NCI-H345 (cell line): ENCODE results near the gene MGA.
A peak's percentile ranks its signal among the peaks of the same experiment; 100 is the strongest.

Experiments
- DNase-seq: peaks from one replicate; lab custom pipeline; 2025; lab: John Stamatoyannopoulos, UW

The MGA gene

DNA sequence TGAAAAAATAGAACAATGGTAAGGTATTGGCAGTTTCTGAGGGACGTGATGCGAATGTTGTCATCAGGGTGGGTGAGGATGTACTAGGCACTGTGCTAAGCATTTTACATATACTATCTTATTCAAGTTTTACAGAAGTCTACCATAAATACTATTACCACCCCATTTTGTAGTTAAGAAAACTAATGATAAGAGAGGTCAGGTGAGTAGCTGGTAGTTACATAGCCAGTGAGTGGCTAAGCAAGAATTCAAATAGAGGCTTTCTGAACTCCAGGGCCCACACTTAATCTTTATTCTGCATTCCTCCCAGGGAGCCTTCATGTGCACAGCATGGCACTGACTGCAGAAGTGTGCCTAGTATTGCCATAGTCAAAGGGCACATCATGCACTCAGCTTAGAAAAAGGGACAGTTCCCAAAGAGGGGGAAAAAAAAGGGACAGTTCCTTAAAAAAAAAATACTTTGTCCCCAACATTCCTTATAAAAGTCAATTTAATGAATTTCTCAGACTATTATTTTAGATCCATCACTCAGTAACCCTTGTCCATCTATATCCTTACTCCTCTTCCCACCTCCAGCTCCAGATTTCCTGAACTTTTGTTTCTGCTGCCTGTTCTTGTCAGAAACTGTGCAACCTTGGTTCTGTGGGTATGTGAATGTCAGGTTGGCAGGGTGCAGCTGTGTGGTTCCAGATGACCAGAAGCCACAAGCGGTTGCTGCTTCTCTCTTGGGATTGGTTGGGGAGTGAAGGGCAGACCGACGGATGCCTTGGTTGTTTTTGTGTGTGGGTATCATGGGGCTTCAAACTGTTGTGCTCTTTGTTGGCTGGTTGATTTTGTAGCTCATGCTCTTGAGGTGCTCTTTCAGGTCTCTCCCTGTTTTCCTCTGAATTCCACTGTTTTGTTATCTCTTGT, 122.4 kb downstream of the MGA start:
- DNase-seq: no peak

DNA sequence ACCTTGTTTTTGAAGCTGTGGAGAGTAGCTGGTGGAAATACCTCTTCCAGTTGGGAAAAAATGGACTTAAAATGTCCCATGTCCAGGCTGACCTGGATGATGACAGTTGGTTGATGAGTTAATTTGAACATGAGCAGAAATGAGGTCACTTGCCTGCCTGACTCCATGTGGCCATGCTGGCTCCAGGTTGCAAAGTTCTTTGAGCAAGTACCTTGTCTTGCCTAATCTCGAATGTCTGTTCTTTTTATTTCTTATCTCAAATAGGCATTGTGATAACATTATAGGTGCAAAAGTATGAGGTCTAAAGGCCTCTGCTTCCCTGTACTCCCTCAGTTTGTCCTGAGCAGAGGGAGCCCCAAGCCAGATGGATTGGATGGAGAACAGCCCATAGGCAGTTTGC, 123.1 kb downstream of the MGA start:
- DNase-seq: no peak

- no peak for DNase-seq
These were observed 128.1 kb downstream of the MGA start for GRCh38 chr15:41788262-41788661.

GRCh38 chr15:41789236-41789635, 129.0 kb downstream of the MGA start:
- DNase-seq: no peak

GRCh38 chr15:41789662-41790061, 129.5 kb downstream of the MGA start:
- DNase-seq: no peak

GRCh38 chr15:41790169-41790568, 130.0 kb downstream of the MGA start:
- no peak for DNase-seq

DNA sequence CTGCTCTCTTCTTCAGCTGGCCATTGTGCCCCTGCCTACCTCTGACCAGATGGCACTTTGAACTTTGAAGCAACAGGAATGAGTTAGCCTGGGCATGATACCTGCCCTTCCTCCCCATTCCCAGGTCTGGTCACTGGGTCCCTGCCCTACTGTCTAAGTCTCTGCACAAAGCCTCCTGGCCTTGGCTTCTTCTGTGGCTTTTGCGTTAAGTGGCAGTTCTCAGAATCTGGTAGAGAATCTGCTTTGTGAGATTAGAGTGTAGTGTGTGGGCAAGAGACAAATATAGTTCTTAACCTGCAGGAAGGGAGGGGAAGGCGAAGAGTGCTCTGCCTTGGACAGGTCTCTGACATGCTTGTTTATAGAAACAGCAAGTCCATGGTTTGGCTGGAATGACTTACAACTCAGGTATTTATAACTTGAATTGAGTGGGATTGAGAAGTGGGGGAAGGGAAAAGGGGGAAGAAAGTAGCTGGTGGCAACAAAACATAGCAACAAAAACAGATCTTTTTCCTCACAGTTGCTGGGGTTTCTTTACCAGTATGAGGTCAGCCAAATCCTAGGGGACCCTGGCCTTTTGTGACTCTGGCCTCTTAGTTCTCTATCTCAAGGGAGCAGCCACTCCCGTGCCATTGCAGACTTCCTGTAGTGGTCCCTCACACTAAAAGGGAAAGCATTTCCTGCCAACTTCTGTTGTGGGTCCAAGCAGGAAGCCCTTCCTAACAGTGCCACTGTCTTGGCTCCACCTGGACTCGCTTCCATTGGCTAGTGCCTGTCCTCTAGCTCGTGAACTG, 130.7 kb downstream of the MGA start:
- no peak for DNase-seq

DNA sequence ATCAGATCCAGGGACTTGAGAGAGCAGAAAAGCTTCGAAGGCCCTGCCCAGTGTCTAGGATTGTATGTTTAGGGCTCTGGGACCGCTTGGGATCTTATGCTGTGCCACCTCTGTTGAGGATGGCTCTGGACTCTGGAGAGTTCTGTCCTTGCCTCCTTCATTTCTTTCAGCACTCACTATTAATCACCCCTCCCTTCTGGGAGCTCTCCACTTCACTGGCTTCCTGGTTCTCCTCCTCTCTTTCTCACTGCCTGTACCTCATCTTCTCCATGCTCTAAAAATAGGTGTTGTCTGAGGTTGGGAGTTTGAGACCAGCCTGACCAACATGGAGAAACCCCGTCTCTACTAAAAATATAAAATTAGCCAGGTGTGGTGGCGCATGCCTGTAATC, 131.3 kb downstream of the MGA start:
- DNase-seq: no peak

GRCh38 chr15:41792000-41792637, 131.9 kb downstream of the MGA start:
- peak; percentile 47 for DNase-seq

- DNase-seq: no peak
These were observed 133.9 kb downstream of the MGA start for GRCh38 chr15:41794081-41794480.

GRCh38 chr15:41795996-41796856, 136.0 kb downstream of the MGA start:
- DNase-seq: no peak

DNA sequence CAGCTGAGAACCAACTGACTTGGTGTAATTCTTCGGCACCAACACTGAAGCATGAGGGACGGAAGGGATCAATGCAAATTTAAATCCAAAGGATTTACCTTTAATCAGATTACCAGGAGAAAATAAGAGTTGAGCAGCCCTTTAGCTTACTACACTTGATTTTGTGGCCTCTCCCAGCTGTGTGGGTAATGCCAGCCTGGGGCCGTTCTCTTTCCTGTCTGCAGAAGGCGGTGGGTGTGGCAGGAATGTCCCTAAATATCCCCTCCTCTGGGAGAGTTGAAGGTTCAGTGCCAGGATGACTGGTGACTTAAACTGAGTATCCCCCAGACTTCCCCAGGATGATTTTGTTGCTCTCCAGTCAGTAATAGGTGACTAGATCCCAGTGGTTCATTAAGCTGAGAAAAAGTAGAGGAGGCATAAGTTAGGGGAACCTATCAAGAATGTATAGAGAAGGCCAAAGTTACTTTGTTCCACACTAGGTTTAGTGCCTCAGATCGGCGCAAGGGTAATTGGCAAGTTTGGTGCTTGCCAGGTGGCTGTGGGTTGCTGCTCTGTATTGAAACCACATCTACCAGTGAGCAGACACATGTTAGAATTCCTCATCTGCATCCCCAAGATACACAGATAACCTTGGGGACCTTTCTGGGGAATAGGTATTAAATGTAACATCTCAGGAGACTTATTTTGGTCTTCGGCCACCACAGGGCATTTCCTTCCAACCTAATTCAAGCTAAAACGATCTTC, 137.2 kb downstream of the MGA start:
- no peak for DNase-seq

DNA sequence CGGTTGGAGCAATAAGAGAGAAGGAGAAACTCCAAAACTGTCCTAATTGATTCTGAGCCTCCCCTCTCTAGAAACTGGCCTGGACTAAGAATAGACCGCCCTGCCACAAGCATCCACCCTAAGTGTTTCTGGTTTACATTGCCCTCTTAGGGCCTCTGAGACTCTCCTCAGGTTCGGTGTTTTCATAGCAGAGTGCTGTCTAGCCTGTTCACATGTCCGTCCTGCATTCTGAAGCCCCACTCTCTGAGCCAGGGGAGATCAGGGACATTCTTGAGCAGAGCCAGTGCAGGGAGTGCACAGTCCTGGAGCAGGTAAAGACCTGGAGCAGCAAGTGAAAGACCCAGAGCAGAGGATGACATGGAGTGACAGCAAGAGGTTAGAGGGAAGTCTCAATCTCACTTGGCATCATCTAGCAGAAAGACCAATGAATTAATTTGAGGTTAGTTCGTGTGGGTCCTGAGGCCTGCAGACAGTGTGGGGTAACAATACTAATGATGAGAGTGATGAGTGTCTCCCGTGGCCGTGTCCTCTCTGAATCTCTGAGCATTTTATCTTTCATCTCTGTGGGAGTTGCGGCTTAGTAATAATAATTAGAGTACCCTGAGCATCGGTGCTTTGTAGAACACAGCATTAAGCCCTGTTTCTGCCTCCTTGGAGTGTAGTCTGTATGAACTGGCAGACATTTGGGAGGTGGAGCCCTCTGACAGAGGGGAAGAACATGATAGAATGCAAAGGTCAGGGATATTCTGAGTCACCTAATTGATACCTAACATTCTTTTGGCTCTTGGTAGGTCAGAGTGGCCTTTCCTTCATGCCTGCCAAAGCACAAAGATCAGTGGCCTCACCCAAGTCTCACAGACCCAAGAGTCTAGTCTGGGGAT, 138.6 kb downstream of the MGA start:
- no peak for DNase-seq

DNA sequence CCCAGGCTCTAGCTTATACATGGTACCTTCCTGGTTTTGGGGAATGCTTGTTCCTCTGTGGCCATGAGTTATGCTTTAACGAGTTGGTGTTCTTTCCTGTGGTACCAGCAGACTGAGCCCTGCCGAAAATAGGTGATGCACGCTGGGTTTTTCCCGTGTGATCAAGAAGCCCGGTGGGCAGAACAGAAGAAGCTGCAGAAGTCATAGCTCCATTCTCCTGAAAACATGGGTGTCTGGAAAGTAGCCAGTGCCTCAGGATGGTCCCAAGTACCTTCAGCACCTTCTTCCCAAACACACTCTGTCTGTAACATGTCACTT, 139.2 kb downstream of the MGA start:
- no peak for DNase-seq

GRCh38 chr15:41801185-41801584, 141.0 kb downstream of the MGA start:
- no peak for DNase-seq

DNA sequence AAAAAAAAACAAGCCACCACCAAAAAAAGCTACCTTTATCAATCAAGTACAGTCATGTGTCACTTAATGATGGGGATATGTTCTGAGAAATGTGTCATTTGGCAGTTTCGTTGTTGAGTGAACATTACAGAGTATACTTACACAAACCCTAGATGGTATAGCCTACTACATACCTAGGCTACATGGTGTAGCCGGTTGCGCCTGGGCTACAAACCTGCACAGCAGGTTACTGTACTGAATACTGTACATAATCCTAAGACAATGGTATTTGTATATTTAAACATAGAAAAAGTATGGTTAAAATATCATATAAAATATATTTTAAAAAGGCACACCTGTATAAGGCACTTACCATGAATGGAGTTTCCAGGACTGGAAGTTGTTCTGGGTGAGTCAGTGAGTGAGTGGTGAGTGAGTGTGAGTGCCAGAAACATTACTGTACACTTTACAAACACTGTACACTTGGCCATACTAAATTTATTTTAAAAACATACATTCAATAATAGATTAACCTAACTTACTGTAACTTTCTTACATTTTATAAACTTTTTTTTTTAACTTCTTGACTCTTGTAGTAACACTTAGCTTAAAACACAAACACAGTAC, 141.7 kb downstream of the MGA start:
- DNase-seq: no peak

DNA sequence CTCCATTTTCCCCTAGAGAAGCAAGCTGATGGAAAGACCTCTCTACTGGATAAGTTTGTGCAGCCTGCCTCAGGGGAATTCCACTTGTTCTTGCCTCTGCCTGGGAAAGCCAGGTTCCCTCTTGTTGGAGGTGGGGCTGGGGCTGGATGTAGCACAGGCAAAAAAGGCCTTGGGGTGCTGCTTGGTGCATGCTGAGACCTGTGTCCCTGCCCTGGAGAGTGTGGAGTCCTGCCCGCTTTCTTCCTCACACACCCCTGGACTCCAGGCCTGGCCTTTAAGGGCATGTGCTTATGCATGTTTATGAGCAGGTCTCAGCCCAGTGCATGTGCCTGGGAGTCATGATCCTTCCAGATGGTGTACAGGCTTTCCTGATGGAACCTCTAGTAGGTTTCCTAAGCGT, 144.2 kb downstream of the MGA start:
- no peak for DNase-seq

- no peak for DNase-seq
These were observed 144.9 kb downstream of the MGA start for GRCh38 chr15:41804916-41805666.

GRCh38 chr15:41805711-41806110, 145.5 kb downstream of the MGA start:
- no peak for DNase-seq
